ENCODE measurements around the gene CFAP141. TPM values are rescaled to one million over a fixed set of nuclear protein-coding genes. Genes with fewer than 3 reads are reported as not detected.
A peak's percentile ranks its signal among the peaks of the same experiment; 100 is the strongest.

The CFAP141 gene
- total RNA-seq, 4 donors from 2014 or later, result not detected

DNA sequence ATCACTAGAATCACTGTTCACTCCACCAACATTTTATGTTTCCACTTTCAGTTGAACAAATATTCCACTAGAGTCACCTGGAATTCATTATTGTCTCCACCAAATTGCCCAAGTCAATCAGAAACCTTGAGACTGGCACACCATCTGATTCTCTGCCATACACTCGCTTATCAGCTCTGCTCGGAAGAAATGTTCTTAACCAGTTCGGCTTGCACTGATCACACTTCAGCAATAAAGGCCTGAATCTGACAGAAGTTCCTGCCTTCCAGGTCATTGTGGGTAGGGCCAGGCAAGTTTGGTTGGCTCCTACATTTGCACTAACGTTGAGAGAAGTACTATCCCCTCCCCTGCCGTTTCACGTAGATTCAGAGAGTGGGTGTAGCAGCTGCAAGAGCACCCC, 24.2 kb downstream of the CFAP141 start:
- DNase-seq (ENCODE audit: low spot score) (no peak), ATAC-seq (ENCODE audit: low FRiP score) (no peak)
- TF ChIP-seq, protein P1, sequence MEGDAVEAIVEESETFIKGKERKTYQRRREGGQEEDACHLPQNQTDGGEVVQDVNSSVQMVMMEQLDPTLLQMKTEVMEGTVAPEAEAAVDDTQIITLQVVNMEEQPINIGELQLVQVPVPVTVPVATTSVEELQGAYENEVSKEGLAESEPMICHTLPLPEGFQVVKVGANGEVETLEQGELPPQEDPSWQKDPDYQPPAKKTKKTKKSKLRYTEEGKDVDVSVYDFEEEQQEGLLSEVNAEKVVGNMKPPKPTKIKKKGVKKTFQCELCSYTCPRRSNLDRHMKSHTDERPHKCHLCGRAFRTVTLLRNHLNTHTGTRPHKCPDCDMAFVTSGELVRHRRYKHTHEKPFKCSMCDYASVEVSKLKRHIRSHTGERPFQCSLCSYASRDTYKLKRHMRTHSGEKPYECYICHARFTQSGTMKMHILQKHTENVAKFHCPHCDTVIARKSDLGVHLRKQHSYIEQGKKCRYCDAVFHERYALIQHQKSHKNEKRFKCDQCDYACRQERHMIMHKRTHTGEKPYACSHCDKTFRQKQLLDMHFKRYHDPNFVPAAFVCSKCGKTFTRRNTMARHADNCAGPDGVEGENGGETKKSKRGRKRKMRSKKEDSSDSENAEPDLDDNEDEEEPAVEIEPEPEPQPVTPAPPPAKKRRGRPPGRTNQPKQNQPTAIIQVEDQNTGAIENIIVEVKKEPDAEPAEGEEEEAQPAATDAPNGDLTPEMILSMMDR (IDR thresholded peaks at IDR 0.05), result no peak

- ATAC-seq (ENCODE audit: low FRiP score), result no peak
- no peak for DNase-seq (ENCODE audit: low spot score)
These were observed 26.0 kb downstream of the CFAP141 start for GRCh38 chr1:154179946-154180687.

DNA sequence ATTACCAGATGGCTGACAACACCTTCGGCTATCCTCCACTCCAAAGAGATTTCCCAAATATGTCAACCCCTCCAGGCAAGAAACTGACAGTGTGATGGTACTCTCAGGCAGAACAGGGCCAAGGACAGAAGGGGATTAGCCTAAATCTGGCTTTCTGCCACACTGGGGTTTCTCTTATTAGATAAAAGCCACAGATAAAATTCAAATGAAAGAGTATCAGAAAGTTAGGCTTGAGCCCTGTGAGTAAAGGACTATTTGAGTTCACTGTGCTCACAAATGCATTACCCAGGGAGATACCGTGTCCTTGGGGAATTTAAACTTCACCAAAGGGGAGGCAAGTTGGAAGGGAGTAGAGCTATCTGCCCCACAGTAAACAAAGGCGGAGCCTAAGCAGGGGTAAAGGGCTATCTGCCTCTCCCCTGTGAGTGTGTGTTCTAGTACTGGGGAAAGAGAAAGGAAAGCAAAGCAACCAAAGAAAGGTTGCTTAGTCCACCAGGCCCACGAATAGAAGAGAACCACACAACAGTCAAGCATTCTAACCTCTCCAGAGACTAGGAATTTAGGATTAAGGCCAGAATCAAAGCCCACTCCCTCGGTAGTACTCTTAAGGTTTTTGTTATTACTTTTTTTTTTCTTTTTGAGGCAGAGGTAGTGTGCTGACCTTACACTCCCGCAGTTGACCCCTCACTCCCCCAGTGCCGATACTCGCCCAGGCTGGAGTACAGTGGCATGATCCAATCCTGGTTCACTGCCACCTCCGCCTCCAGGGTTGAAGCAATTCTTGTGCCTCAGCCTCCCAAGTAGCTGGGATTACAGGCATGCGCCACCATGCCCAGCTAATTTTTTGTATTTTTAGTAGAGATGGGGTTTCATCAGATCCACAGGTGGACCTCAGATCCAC, 27.0 kb downstream of the CFAP141 start:
- DNase-seq (ENCODE audit: low spot score), result no peak
- TF ChIP-seq, protein P1 (IDR thresholded peaks at IDR 0.05), result no peak
- no peak for ATAC-seq (ENCODE audit: low FRiP score)

More at GRCh38 chr1:154179946-154180687, 26.0 kb downstream of the CFAP141 start:
- TF ChIP-seq, protein P1 (IDR thresholded peaks at IDR 0.05), result no peak

GRCh38 chr1:154178013-154178412, 28.1 kb downstream of the CFAP141 start:
- TF ChIP-seq, protein P1 (IDR thresholded peaks at IDR 0.05), result no peak
- DNase-seq (ENCODE audit: low spot score), result no peak
- no peak for ATAC-seq (ENCODE audit: low FRiP score)

DNA sequence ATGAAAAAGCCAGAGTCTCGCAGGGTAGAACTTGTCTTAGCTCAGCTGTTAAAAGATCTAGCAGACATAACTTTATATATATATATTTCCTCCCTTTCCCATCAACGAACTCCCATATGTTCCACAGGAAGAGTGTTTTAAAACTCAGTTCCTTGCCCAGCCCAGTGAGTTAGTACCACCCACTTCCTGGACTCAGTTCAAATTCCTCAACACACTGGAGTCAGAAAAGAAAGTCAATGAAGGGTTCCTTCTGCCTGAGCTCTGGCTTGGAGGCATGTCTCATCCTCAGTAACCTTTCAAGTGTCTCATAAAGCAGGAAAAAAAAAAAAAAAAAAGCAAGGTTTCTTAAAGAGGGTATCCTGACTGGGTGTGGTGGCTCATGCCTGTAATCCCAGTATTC, 29.8 kb downstream of the CFAP141 start:
- TF ChIP-seq, protein P1 (IDR thresholded peaks at IDR 0.05), result no peak
- ATAC-seq (ENCODE audit: low FRiP score) (peak; percentile 62), DNase-seq (ENCODE audit: low spot score) (no peak)

- DNase-seq (ENCODE audit: low spot score), result no peak
- no peak for ATAC-seq (ENCODE audit: low FRiP score)
- TF ChIP-seq, protein P1 (IDR thresholded peaks at IDR 0.05), result no peak
These were observed 31.5 kb downstream of the CFAP141 start for GRCh38 chr1:154174654-154175053.
